ENCODE data around the gene KCNQ1OT1.

KCNQ1OT1 gene

DNA sequence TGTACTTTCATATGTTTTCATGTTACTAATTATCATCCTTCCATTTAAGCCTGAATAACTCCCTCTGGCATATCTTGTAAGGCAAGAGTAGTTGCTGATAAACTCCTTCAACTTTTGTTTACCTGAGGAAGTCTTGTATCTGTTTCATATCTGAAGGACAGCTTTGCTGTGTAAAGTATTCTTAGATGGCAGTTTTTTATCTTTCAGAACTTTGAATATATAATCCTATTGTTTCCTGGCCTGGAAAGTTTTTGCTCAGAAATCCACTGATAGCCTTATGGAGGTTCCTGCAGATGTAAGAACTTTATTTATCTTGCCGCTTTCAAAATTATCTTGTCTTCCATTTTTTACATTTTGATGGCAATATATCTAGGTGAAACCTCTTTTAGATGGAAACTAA lies 69.1 kb downstream of the KCNQ1OT1 start:
- TF ChIP-seq, protein P1, sequence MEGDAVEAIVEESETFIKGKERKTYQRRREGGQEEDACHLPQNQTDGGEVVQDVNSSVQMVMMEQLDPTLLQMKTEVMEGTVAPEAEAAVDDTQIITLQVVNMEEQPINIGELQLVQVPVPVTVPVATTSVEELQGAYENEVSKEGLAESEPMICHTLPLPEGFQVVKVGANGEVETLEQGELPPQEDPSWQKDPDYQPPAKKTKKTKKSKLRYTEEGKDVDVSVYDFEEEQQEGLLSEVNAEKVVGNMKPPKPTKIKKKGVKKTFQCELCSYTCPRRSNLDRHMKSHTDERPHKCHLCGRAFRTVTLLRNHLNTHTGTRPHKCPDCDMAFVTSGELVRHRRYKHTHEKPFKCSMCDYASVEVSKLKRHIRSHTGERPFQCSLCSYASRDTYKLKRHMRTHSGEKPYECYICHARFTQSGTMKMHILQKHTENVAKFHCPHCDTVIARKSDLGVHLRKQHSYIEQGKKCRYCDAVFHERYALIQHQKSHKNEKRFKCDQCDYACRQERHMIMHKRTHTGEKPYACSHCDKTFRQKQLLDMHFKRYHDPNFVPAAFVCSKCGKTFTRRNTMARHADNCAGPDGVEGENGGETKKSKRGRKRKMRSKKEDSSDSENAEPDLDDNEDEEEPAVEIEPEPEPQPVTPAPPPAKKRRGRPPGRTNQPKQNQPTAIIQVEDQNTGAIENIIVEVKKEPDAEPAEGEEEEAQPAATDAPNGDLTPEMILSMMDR (conservative IDR thresholded peaks at IDR 0.05; ENCODE audit: low read depth), result no peak
- no peak for DNase-seq (ENCODE audit: low spot score)
- POLR2A ChIA-PET (ENCODE audit: low non-redundant PET), result no interaction called here
- CTCF ChIA-PET, result no interaction called here
- H3K27ac ChIP-seq, result no peak overlapping the region

DNA sequence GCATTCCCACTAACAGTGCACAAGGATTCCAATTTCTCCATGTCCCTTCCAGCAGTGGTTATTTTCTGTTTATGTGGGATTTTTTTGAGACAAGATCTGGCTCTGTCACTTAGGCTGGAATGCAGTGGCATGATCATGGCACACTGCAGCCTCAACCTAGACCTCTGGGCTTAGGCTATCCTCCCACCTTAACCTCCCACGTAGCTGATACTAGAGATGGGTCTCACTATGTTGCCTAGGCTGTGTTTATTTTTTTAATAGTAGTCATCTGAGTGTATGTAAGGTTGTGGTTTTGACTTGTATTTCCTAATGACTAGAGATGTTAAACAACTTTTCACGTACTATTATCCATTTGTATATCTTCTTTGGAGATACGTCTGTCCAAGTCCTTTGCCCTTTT lies 74.6 kb downstream of the KCNQ1OT1 start:
- TF ChIP-seq, protein P1 (conservative IDR thresholded peaks at IDR 0.05; ENCODE audit: low read depth), result no peak
- ChIA-PET POLR2A (ENCODE audit: low non-redundant PET) (no interaction called here), CTCF (no interaction called here)
- DNase-seq (ENCODE audit: low spot score), result no peak
- H3K27ac ChIP-seq, result no peak overlapping the region

DNA sequence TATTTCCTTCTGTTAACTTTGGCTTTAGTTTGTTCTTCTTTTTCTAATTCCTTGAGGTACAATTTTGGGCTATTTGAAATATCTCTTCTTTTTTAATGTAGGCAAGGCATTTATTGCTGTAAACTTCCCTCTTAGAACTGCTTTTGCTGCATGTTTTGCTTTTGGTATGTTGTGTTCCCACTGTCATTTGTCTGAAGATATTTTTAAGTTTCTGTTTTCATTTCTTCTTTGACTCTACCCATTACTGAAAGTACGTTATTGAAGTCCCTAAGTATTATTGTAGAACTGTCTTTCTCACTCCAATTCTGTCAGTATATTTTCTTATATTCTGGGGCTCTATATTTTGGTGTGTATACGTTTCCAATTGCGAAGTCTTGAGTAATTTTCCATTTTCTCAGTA lies 77.9 kb downstream of the KCNQ1OT1 start:
- no peak overlapping the region for H3K27ac ChIP-seq
- CTCF ChIA-PET, result no interaction called here
- DNase-seq (ENCODE audit: low spot score), result no peak
- TF ChIP-seq, protein P1 (conservative IDR thresholded peaks at IDR 0.05; ENCODE audit: low read depth), result no peak
- POLR2A ChIA-PET (ENCODE audit: low non-redundant PET), result no interaction called here

DNA sequence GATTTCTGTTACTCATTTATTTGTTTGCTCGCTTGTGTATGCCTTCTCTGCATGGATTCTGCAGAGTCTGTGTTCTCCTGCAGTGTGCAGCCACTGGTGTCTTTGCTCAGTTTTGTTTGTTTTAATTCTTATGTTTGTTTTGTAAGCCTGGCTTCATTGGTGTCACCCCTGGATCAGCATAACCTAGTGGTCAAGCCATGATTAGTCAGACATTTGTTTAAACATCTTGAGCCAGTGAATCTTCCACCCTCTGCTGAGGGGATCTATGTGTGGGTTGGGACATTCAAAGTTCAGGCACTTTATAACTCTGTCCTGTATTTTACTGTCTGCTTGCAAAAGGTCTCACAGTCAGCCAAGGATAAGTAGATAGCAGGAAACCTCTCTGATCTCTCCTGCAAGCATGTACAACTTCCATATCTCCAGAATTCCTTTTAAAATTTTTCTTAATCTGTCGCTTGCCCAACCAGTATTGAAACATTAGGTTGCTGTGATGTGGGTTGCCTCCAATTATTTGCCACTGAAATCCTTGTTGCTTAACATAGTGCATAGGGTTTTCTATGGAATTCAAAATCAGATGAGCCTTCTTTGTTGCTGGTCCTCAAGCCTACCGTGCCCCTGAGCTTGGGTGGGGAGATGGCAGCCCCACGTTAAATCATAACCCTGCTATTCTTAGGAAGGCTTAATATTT lies 86.8 kb downstream of the KCNQ1OT1 start:
- TF ChIP-seq, protein P1 (conservative IDR thresholded peaks at IDR 0.05; ENCODE audit: low read depth), result no peak
- DNase-seq (ENCODE audit: low spot score), result no peak
- POLR2A ChIA-PET (ENCODE audit: low non-redundant PET), result no interaction called here
- CTCF ChIA-PET, result no interaction called here
- H3K27ac ChIP-seq, result no peak overlapping the region

DNA sequence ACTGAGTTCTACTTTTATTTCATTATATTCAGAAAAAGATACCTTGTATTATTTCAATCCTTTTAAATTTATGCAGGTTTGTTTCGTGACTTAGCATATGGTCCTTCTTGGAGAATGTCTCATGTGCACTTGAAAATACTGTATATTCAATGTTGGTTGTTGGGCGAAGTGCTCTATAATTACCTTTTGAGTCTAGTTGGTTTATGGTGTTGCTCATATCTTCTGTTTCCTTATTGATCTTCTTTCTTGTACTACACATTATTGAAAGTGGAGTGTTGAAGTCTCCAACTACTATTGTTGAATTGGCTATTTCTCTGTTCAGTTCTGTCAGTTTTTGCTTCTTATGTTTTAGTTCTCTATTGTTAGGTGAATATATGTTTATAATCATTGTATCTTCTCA lies 90.4 kb downstream of the KCNQ1OT1 start:
- POLR2A ChIA-PET (ENCODE audit: low non-redundant PET), result no interaction called here
- TF ChIP-seq, protein P1 (conservative IDR thresholded peaks at IDR 0.05; ENCODE audit: low read depth), result no peak
- CTCF ChIA-PET, result no interaction called here
- no peak for DNase-seq (ENCODE audit: low spot score)
- no peak overlapping the region for H3K27ac ChIP-seq

DNA sequence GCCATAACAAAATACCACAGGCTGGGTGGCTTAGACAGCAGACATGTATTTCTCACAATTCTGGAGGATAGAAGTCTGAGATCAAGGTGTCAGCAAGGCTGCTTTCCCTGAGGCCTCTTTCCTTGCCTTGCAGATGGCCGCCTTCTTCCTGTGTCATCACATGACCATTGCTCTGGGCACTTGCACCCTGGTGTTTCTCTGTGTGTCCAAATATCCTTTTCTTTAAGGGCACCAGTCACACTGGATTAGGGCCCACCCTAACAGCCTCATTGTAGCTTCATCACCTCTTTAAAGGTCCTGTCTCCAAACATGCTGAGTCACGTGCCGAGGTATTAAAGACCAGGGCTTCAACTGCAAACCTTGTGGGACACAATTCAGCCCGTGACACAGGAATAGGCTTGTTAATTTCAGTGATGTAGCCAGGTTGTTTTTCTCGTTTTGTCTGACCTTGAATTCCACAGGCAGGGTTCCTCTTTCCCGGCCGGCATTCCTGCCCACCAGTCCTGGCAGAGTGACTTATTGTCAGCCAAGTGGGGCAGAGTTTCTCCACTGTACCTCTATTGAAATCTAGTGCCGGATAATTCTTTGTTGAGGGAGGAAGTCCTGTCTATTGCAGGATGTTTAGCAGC lies 100.1 kb downstream of the KCNQ1OT1 start:
- ChIA-PET POLR2A (ENCODE audit: low non-redundant PET) (no interaction called here), CTCF (interaction anchor here (0.7 kb wide), 1 partner anchor 21 kb away, joined by 3 read pairs; no protein-coding TSS in a partner anchor)
- no peak for DNase-seq (ENCODE audit: low spot score)
- no peak overlapping the region for H3K27ac ChIP-seq
- TF ChIP-seq, protein P1 (conservative IDR thresholded peaks at IDR 0.05; ENCODE audit: low read depth), result no peak
